ENCODE results near the gene TRPC1. TPM values are rescaled to one million over a fixed set of nuclear protein-coding genes. Genes with fewer than 3 reads are reported as not detected.

TRPC1 gene
- polyA plus RNA-seq, 1 donor (not counting 4 experiments of a cell fraction or from before 2014, with no cell fraction given): 9.1 TPM

- H3K27me3 ChIP-seq (ENCODE audit: control insufficient read depth, extremely low read depth, insufficient read depth, low read length): no peaks in the 10 kb centered on the region
- no peak overlapping the region for H3K27ac ChIP-seq (ENCODE audit: control insufficient read depth, insufficient read depth, low read length)
- no peak for TF ChIP-seq EZH2 (IDR thresholded peaks at IDR 0.05; ENCODE audit: low read length)
- TF ChIP-seq CTCF (optimal IDR thresholded peaks at IDR 0.05 in 1 of 3, IDR thresholded peaks at IDR 0.05 in 1 of 3, conservative IDR thresholded peaks at IDR 0.05 in 1 of 3; ENCODE audit: extremely low read depth in 1 of 3, insufficient read depth in 2 of 3, low read length in 3 of 3): no peak
- FAIRE-seq (no peak), DNase-seq (ENCODE audit: low read depth, low spot score) (no peak)
- no peak overlapping the region for H3K4me2 ChIP-seq (ENCODE audit: control insufficient read depth, extremely low read depth, insufficient read depth, low read depth, low read length)
- dilution Hi-C loops (cut with MboI; ENCODE audit: extremely low pct_ligation_motif_present, low sequenced_read_pairs): no loop called here
- H3K9me1 ChIP-seq (ENCODE audit: control insufficient read depth, extremely low read depth, insufficient read depth, low read length): no peaks in the 10 kb centered on the region
- H3K79me2 ChIP-seq (ENCODE audit: control insufficient read depth, insufficient read depth, low read length): no peaks in the 10 kb centered on the region
- H4K20me1 ChIP-seq (ENCODE audit: control insufficient read depth, extremely low read depth, insufficient read depth, low read length): no peaks in the 10 kb centered on the region
- H3K4me3 ChIP-seq (ENCODE audit: control insufficient read depth in 2 of 3, extremely low read depth in 1 of 3, insufficient read depth in 2 of 3, low read depth in 1 of 3, low read length in 3 of 3): no peak overlapping the region
- no peaks in the 10 kb centered on the region for H3K36me3 ChIP-seq (ENCODE audit: control insufficient read depth in 2 of 2, extremely low read depth in 1 of 2, insufficient read depth in 2 of 2, low read length in 2 of 2)
- H3K9me3 ChIP-seq (ENCODE audit: control insufficient read depth, low read depth, low read length): no peaks in the 10 kb centered on the region
- no peaks in the 10 kb centered on the region for H3K4me1 ChIP-seq (ENCODE audit: control insufficient read depth, extremely low read depth, insufficient read depth, low read length)
- H3K9ac ChIP-seq (ENCODE audit: control insufficient read depth, extremely low read depth, insufficient read depth, low read length): no peak overlapping the region
- no peak overlapping the region for H2AFZ ChIP-seq (ENCODE audit: control insufficient read depth, low read length)
Observed at GRCh38 chr3:142837526-142837925, 113.7 kb downstream of the TRPC1 start.

GRCh38 chr3:142839831-142840230 lies 116.0 kb downstream of the TRPC1 start:
- H3K4me3 ChIP-seq (ENCODE audit: control insufficient read depth in 2 of 3, extremely low read depth in 1 of 3, insufficient read depth in 2 of 3, low read depth in 1 of 3, low read length in 3 of 3): no peak overlapping the region
- no peaks in the 10 kb centered on the region for H3K79me2 ChIP-seq (ENCODE audit: control insufficient read depth, insufficient read depth, low read length)
- TF ChIP-seq CTCF (optimal IDR thresholded peaks at IDR 0.05 in 1 of 3, IDR thresholded peaks at IDR 0.05 in 1 of 3, conservative IDR thresholded peaks at IDR 0.05 in 1 of 3; ENCODE audit: extremely low read depth in 1 of 3, insufficient read depth in 2 of 3, low read length in 3 of 3): no peak
- TF ChIP-seq EZH2 (IDR thresholded peaks at IDR 0.05; ENCODE audit: low read length): no peak
- H3K27ac ChIP-seq (ENCODE audit: control insufficient read depth, insufficient read depth, low read length): no peak overlapping the region
- DNase-seq (ENCODE audit: low read depth, low spot score) (no peak), FAIRE-seq (no peak)
- H3K9me1 ChIP-seq (ENCODE audit: control insufficient read depth, extremely low read depth, insufficient read depth, low read length): no peaks in the 10 kb centered on the region
- H3K4me1 ChIP-seq (ENCODE audit: control insufficient read depth, extremely low read depth, insufficient read depth, low read length): peaks cover 3% of the 10 kb centered on the region
- H3K36me3 ChIP-seq (ENCODE audit: control insufficient read depth in 2 of 2, extremely low read depth in 1 of 2, insufficient read depth in 2 of 2, low read length in 2 of 2): no peaks in the 10 kb centered on the region
- H4K20me1 ChIP-seq (ENCODE audit: control insufficient read depth, extremely low read depth, insufficient read depth, low read length): no peaks in the 10 kb centered on the region
- H3K9ac ChIP-seq (ENCODE audit: control insufficient read depth, extremely low read depth, insufficient read depth, low read length): no peak overlapping the region
- no peak overlapping the region for H2AFZ ChIP-seq (ENCODE audit: control insufficient read depth, low read length)
- dilution Hi-C loops (cut with MboI; ENCODE audit: extremely low pct_ligation_motif_present, low sequenced_read_pairs): no loop called here
- H3K27me3 ChIP-seq (ENCODE audit: control insufficient read depth, extremely low read depth, insufficient read depth, low read length): no peaks in the 10 kb centered on the region
- no peaks in the 10 kb centered on the region for H3K9me3 ChIP-seq (ENCODE audit: control insufficient read depth, low read depth, low read length)
- no peak overlapping the region for H3K4me2 ChIP-seq (ENCODE audit: control insufficient read depth, extremely low read depth, insufficient read depth, low read depth, low read length)

Data from keratinocyte (primary cell).